HepG2 (cell line): ENCODE results near the gene FAM117B. TPM values are rescaled to one million over a fixed set of nuclear protein-coding genes. Genes with fewer than 3 reads are reported as not detected.

Experiments
- ATAC-seq: fragments of 200-7000 bp; cut with Tn5 transposase; 3 replicates; pipeline ENCODE4 v1.9.1; 2020; ENCODE audit warnings: mild to moderate bottlenecking, moderate library complexity
- BruUV-seq: library from RNA; stranded (reverse); fragments of 400-500 nt; replicated peaks from 2 replicates; lab custom pipeline; 2021; lab: Mats Ljungman, UMichigan
- CTCF ChIA-PET: fragments of 300-600 bp; formaldehyde crosslinking; extraction: SDS; loops from one replicate; lab custom pipeline; 2021; ENCODE audit warnings: low total read pairs, inconsistent platforms, low intra/inter-chr PET ratio; lab: Yijun Ruan, JAX
- POLR2A ChIA-PET: fragments of 350-600 bp; sonication (Branson Sonifier 250); formaldehyde crosslinking; loops from one replicate; lab custom pipeline; 2020; ENCODE audit warnings: antibody characterized with exemption, inconsistent platforms; lab: Yijun Ruan, JAX
- DNase-seq: peaks from one replicate; pipeline ENCODE4 v3.0.0-alpha.2; 2015; ENCODE audit warnings: low spot score
- FAIRE-seq: peaks from 3 replicates; lab custom pipeline; 2011; peaks lifted over from hg19 to GRCh38; lab: Jason Lieb, UNC
- H2AFZ ChIP-seq: one replicate; pipeline ENCODE4 v1.6.1; 2011; ENCODE audit warnings: low read length, inconsistent platforms
- H3K27ac ChIP-seq: fragments of 300-600 bp; 3 replicates; pipeline ENCODE4 v1.8.0; 2011; ENCODE audit warnings: mixed run types, mild to moderate bottlenecking, mixed read lengths, low read length, inconsistent platforms; ENCODE audit not compliant: insufficient read depth; ENCODE audit errors: extremely low read length
- H3K27me3 ChIP-seq, 2 experiments: fragments of 200-600 bp in 1 of 2; 2 replicates in 1 of 2; 3 replicates in 1 of 2; pipeline versions ENCODE4 v1.6.0 to v1.8.0; 2011; ENCODE audit warnings: low read length in 2 of 2, mild to moderate bottlenecking in 2 of 2, moderate library complexity in 2 of 2, inconsistent platforms in 1 of 2; ENCODE audit not compliant: insufficient read depth in 2 of 2, control insufficient read depth in 1 of 2
- H3K36me3 ChIP-seq, 2 experiments: fragments of 200-600 bp in 1 of 2; replicated peaks in 1 of 2; 2 replicates in 1 of 2; 3 replicates in 1 of 2; pipeline versions ENCODE4 v1.5.1 to v1.8.0; 2011; ENCODE audit warnings: low read length in 2 of 2, inconsistent platforms in 1 of 2; ENCODE audit not compliant: insufficient read depth in 2 of 2, control insufficient read depth in 1 of 2
- H3K4me1 ChIP-seq: 2 replicates; pipeline ENCODE4 v1.5.1; 2012; ENCODE audit warnings: low read length, inconsistent platforms; ENCODE audit not compliant: insufficient read depth
- H3K4me2 ChIP-seq: 2 replicates; pipeline ENCODE4 v1.6.0; 2011; ENCODE audit warnings: low read depth, low read length, inconsistent platforms
- H3K4me3 ChIP-seq, 3 experiments: fragments of 200-600 bp in 1 of 3; sonication (generic), shearing (Covaris generic) in 1 of 3; replicated peaks in 1 of 3; 2 replicates each; pipeline ENCODE4 v1.5.1; 2011 to 2016; ENCODE audit warnings: low read length in 3 of 3, inconsistent platforms in 2 of 3, low read depth in 2 of 3, mild to moderate bottlenecking in 2 of 3, control low read depth in 1 of 3, mixed read lengths in 1 of 3; ENCODE audit not compliant: insufficient read depth in 1 of 3
- H3K79me2 ChIP-seq: one replicate; pipeline ENCODE4 v1.6.1; 2011; ENCODE audit warnings: low read length, inconsistent platforms; ENCODE audit not compliant: insufficient read depth
- H3K9ac ChIP-seq: 2 replicates; pipeline ENCODE4 v1.6.0; 2011; ENCODE audit warnings: mild to moderate bottlenecking, low read depth, low read length, inconsistent platforms; ENCODE audit not compliant: insufficient read depth
- H3K9me3 ChIP-seq: 2 replicates; pipeline ENCODE4 v1.5.1; 2012; ENCODE audit warnings: mild to moderate bottlenecking, low read length
- H4K20me1 ChIP-seq: 2 replicates; pipeline ENCODE4 v1.6.0; 2011; ENCODE audit warnings: inconsistent platforms, mild to moderate bottlenecking, low read length, moderate library complexity; ENCODE audit not compliant: insufficient read depth
- ERF ChIP-seq: IDR thresholded peaks from 2 replicates; pipeline ENCODE4 v1.6.1; 2018; ENCODE audit warnings: missing biosample characterization, missing genetic modification reagents
- FOXP1 ChIP-seq, 2 experiments: fragments of 450-650 bp in 1 of 2; IDR thresholded peaks; 2 replicates each; pipeline ENCODE4 v1.6.1; 2017 to 2018; ENCODE audit warnings: antibody characterized with exemption in 1 of 2
- KAT2B ChIP-seq: fragments of 150-350 bp; IDR thresholded peaks from 2 replicates; pipeline ENCODE4 v1.6.1; 2014; ENCODE audit warnings: low read depth, low read length, borderline replicate concordance
- KLF13 ChIP-seq: sonication (generic); formaldehyde crosslinking; IDR thresholded peaks from 2 replicates; pipeline ENCODE4 v1.4.0; 2020; ENCODE audit warnings: mild to moderate bottlenecking, missing genetic modification reagents
- MTA3 ChIP-seq: sonication (generic); formaldehyde crosslinking; IDR thresholded peaks from 2 replicates; pipeline ENCODE4 v1.4.0; 2020; ENCODE audit warnings: missing genetic modification reagents
- MZF1 ChIP-seq: sonication (generic); formaldehyde crosslinking; IDR thresholded peaks from 2 replicates; pipeline ENCODE4 v1.8.1; 2023; ENCODE audit warnings: mild to moderate bottlenecking, missing genetic modification reagents, borderline replicate concordance
- NONO ChIP-seq, 2 experiments: fragments of 450-650 bp in 1 of 2; sonication (generic) in 1 of 2; formaldehyde crosslinking in 1 of 2; IDR thresholded peaks in 1 of 2; conservative IDR thresholded peaks in 1 of 2; 2 replicates each; pipeline versions ENCODE4 v1.6.1 to v1.8.0; 2017 to 2022; ENCODE audit warnings: mild to moderate bottlenecking in 1 of 2, missing genetic modification reagents in 1 of 2, moderate library complexity in 1 of 2
- POGZ ChIP-seq: sonication (generic); formaldehyde crosslinking; IDR thresholded peaks from 2 replicates; pipeline ENCODE4 v1.4.0; 2020; ENCODE audit warnings: mild to moderate bottlenecking, missing genetic modification reagents
- SNAPC2 ChIP-seq: sonication (generic); formaldehyde crosslinking; IDR thresholded peaks from 2 replicates; pipeline ENCODE4 v1.8.1; 2022; ENCODE audit warnings: mild to moderate bottlenecking, missing genetic modification reagents
- ZNF563 ChIP-seq: sonication (generic); formaldehyde crosslinking; IDR thresholded peaks from 2 replicates; pipeline ENCODE4 v1.8.0; 2022; ENCODE audit warnings: mild to moderate bottlenecking, moderate library complexity, missing genetic modification reagents
- ZNF564 ChIP-seq: sonication (generic); formaldehyde crosslinking; IDR thresholded peaks from 2 replicates; pipeline ENCODE4 v1.8.1; 2023; ENCODE audit warnings: mild to moderate bottlenecking, missing genetic modification reagents
- ZNF572 ChIP-seq: sonication (generic); formaldehyde crosslinking; IDR thresholded peaks from 2 replicates; pipeline ENCODE4 v1.5.1; 2020; ENCODE audit warnings: mild to moderate bottlenecking, missing genetic modification reagents
- ZNF607 ChIP-seq: sonication (generic); formaldehyde crosslinking; IDR thresholded peaks from 2 replicates; pipeline ENCODE4 v1.5.1; 2020; ENCODE audit warnings: missing genetic modification reagents, mild to moderate bottlenecking, borderline replicate concordance
- WGBS: methylation state at CpG from one replicate; pipeline ENCODE4 v1.1.6; 2017; ENCODE audit warnings: low lambda C conversion rate; 5-methylcytosine and 5-hydroxymethylcytosine counted together
- in situ Hi-C: cut with HindIII; loops from 2 replicates; pipeline ENCODE4 v1.10.0; 2017; ENCODE audit warnings: low pct_unique_long_range_greater_than_20kb; ENCODE audit not compliant: extremely low pct_ligation_motif_present
- intact Hi-C: fragments of 100-400 bp; cut with micrococcal nuclease; formaldehyde crosslinking; loops from one replicate; pipeline ENCODE4 v1.10.0; 2022; ENCODE audit not compliant: unreplicated experiment
- polyA plus RNA-seq, 8 experiments: library from polyadenylated mRNA; depleted of rRNA in 3 of 8; stranded (reverse) in 7 of 8; unstranded in 1 of 8; fragments of >200 nt; fragmentation: Illumina TruSeq in 4 of 8; extraction: Trizol in 4 of 8; gene quantifications; 2 replicates each; pipeline versions ENCODE4 v1.2.1 to v1.2.3, GENCODE V29; 2011 to 2016; ENCODE audit warnings: low read depth in 4 of 8, missing spikeins in 1 of 8, mixed read lengths in 1 of 8; ENCODE audit not compliant: insufficient read depth in 1 of 8
- total RNA-seq, 5 experiments: library from RNA; depleted of rRNA; stranded (reverse); fragments of >200 nt; fragmentation: Illumina TruSeq; extraction: Trizol; gene quantifications; 2 replicates each; pipeline ENCODE4 v1.2.3, GENCODE V29; 2016; ENCODE audit warnings: low read depth in 1 of 5
- TF ChIP-seq, protein P1 (sequence below): sonication (generic); formaldehyde crosslinking; IDR thresholded peaks from 2 replicates; pipeline ENCODE4 v1.5.0; 2020; ENCODE audit warnings: mild to moderate bottlenecking, missing genetic modification reagents, moderate library complexity
- TF ChIP-seq, protein P2 (sequence below): sonication (generic); formaldehyde crosslinking; IDR thresholded peaks from 2 replicates; pipeline ENCODE4 v1.8.0; 2022; ENCODE audit warnings: missing genetic modification reagents, mild to moderate bottlenecking, borderline replicate concordance
- TF ChIP-seq, protein P3 (sequence below): sonication (generic); formaldehyde crosslinking; IDR thresholded peaks from 2 replicates; pipeline ENCODE4 v1.5.1; 2020; ENCODE audit warnings: mild to moderate bottlenecking, moderate library complexity, missing genetic modification reagents
- TF ChIP-seq, protein P4 (sequence below): sonication (generic); formaldehyde crosslinking; IDR thresholded peaks from 2 replicates; pipeline ENCODE4 v1.5.0; 2020; ENCODE audit warnings: mild to moderate bottlenecking, missing genetic modification reagents, borderline replicate concordance

Gene FAM117B
- total and polyA plus RNA-seq, 2 of the 13 experiments (the other 11 are each of a cell fraction or from before 2014, with no cell fraction given) = 5.8 to 11.0 TPM

DNA sequence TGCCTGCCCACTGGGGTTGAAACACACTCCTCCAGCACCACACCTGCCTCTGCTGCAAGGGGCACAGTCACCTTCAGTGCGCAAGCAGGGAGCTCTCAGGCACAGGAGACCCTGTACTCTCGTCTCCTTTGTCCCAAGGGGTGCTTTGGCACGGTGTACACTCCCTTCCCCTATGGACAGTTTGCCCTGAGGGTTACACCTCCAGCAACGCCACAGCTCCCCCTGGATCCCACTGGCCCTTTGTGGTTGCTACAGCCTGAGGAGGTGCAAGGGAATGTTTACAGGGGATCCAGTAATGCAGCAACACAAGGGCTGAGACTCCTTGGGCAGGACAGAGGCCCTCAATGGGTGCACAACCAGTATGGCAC is 45.2 kb upstream of the FAM117B start:
- Histone ChIP-seq H3K36me3 (no peaks in the 10 kb centered on the region), H4K20me1 (no peaks in the 10 kb centered on the region), H3K27ac (no peak overlapping the region), H3K4me1 (peaks cover 20% of the 10 kb centered on the region), H3K79me2 (no peaks in the 10 kb centered on the region), H3K4me2 (peak overlapping the region; percentile 99), H3K9me3 (0 out of 2 replicates have a peak, but pooled peaks cover 1% of the 10 kb centered on the region), H3K4me3 (peak overlapping the region in 1 of 3 experiments; percentile 71; a peak in 2 of 6 replicates), H3K27me3 (no peaks in the 10 kb centered on the region), H3K9ac (peak overlapping the region; percentile 33; the same call in 1 of the 2 replicates), H2AFZ (peak overlapping the region; percentile 92)
- FAIRE-seq = peak; percentile 12
- DNase-seq = peak; percentile 15
- intact Hi-C loops = loop anchor here (2.0 to 10.0 kb wide), 3 partner anchors 45 to 178 kb away; partner anchors contain the start of gene FAM117B
- ChIA-PET POLR2A (interaction anchor here (1.6 to 2.8 kb wide), 2 partner anchors 13 to 46 kb away, joined by 5 to 16 read pairs; partner anchors contain the start of gene FAM117B), CTCF (interaction anchor here (0.8 kb wide), 1 partner anchor 45 kb away, joined by 3 read pairs; the partner anchor contains the start of gene FAM117B)
- no TSS peak for BruUV-seq
- in situ Hi-C loops = loop anchor here (5.0 to 25.0 kb wide), 3 partner anchors 283 to 1223 kb away; partner anchors contain the start of gene ICA1L
- 57% methylated on average over 4 of the region's 4 CpGs for WGBS
- ATAC-seq = peak; percentile 82
- 0 out of 2 replicates have a peak, but pooled peaks have one; percentile 18 for TF ChIP-seq ERF (CRISPR knock-in tag)
- TF ChIP-seq POGZ (CRISPR knock-in tag) = peak; percentile 22; the same call in 1 of the 2 replicates
- peak; percentile 93; the same call in 1 of the 2 replicates for TF ChIP-seq ZNF572 (CRISPR knock-in tag)
- TF ChIP-seq ZNF563 (CRISPR knock-in tag) = no peak
- TF ChIP-seq, protein P1, sequence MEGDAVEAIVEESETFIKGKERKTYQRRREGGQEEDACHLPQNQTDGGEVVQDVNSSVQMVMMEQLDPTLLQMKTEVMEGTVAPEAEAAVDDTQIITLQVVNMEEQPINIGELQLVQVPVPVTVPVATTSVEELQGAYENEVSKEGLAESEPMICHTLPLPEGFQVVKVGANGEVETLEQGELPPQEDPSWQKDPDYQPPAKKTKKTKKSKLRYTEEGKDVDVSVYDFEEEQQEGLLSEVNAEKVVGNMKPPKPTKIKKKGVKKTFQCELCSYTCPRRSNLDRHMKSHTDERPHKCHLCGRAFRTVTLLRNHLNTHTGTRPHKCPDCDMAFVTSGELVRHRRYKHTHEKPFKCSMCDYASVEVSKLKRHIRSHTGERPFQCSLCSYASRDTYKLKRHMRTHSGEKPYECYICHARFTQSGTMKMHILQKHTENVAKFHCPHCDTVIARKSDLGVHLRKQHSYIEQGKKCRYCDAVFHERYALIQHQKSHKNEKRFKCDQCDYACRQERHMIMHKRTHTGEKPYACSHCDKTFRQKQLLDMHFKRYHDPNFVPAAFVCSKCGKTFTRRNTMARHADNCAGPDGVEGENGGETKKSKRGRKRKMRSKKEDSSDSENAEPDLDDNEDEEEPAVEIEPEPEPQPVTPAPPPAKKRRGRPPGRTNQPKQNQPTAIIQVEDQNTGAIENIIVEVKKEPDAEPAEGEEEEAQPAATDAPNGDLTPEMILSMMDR (CRISPR knock-in tag) = peak; percentile 56
- TF ChIP-seq, protein P2, sequence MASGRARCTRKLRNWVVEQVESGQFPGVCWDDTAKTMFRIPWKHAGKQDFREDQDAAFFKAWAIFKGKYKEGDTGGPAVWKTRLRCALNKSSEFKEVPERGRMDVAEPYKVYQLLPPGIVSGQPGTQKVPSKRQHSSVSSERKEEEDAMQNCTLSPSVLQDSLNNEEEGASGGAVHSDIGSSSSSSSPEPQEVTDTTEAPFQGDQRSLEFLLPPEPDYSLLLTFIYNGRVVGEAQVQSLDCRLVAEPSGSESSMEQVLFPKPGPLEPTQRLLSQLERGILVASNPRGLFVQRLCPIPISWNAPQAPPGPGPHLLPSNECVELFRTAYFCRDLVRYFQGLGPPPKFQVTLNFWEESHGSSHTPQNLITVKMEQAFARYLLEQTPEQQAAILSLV (CRISPR knock-in tag) = no peak
- 0 out of 2 replicates have a peak, but pooled peaks have one; percentile 48 for TF ChIP-seq KLF13 (CRISPR knock-in tag)
- TF ChIP-seq KAT2B = no peak
- TF ChIP-seq ZNF564 = no peak
- 0 out of 2 replicates have a peak, but pooled peaks have one; percentile 73 for TF ChIP-seq MZF1 (CRISPR knock-in tag)
- 0 out of 2 replicates have a peak, but pooled peaks have one; percentile 39 for TF ChIP-seq ZNF607 (CRISPR knock-in tag)
- TF ChIP-seq, protein P3, sequence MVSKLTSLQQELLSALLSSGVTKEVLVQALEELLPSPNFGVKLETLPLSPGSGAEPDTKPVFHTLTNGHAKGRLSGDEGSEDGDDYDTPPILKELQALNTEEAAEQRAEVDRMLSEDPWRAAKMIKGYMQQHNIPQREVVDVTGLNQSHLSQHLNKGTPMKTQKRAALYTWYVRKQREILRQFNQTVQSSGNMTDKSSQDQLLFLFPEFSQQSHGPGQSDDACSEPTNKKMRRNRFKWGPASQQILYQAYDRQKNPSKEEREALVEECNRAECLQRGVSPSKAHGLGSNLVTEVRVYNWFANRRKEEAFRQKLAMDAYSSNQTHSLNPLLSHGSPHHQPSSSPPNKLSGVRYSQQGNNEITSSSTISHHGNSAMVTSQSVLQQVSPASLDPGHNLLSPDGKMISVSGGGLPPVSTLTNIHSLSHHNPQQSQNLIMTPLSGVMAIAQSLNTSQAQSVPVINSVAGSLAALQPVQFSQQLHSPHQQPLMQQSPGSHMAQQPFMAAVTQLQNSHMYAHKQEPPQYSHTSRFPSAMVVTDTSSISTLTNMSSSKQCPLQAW (CRISPR knock-in tag) = peak; percentile 53
- no peak for TF ChIP-seq NONO (IDR thresholded peaks at IDR 0.05)
- 0 out of 2 replicates have a peak, but pooled peaks have one; percentile 7 for TF ChIP-seq NONO (CRISPR knock-in tag; conservative IDR thresholded peaks at IDR 0.05)
- TF ChIP-seq, protein P4, sequence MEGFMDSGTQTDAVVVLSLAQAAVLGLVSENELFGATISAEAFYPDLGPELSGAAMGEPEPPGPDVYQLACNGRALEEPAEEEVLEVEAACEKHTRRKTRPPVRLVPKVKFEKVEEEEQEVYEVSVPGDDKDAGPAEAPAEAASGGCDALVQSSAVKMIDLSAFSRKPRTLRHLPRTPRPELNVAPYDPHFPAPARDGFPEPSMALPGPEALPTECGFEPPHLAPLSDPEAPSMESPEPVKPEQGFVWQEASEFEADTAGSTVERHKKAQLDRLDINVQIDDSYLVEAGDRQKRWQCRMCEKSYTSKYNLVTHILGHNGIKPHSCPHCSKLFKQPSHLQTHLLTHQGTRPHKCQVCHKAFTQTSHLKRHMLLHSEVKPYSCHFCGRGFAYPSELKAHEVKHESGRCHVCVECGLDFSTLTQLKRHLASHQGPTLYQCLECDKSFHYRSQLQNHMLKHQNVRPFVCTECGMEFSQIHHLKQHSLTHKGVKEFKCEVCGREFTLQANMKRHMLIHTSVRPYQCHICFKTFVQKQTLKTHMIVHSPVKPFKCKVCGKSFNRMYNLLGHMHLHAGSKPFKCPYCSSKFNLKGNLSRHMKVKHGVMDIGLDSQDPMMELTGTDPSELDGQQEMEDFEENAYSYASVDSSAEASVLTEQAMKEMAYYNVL (CRISPR knock-in tag) = 0 out of 2 replicates have a peak, but pooled peaks have one; percentile 36
- no peak for TF ChIP-seq MTA3 (CRISPR knock-in tag)
- no peak for TF ChIP-seq FOXP1 (IDR thresholded peaks at IDR 0.05)
- TF ChIP-seq FOXP1 (CRISPR knock-in tag; IDR thresholded peaks at IDR 0.05) = peak; percentile 15; the same call in 1 of the 2 replicates
- TF ChIP-seq SNAPC2 (CRISPR knock-in tag) = 0 out of 2 replicates have a peak, but pooled peaks have one; percentile 12
